Measurements from ENCODE around the gene ETS1.

The ETS1 gene

GRCh38 chr11:128499613-128500253 is 87.6 kb downstream of the ETS1 start:
- DNase-seq = no peak

GRCh38 chr11:128498721-128499245 is 88.6 kb downstream of the ETS1 start:
- no peak for DNase-seq

DNA sequence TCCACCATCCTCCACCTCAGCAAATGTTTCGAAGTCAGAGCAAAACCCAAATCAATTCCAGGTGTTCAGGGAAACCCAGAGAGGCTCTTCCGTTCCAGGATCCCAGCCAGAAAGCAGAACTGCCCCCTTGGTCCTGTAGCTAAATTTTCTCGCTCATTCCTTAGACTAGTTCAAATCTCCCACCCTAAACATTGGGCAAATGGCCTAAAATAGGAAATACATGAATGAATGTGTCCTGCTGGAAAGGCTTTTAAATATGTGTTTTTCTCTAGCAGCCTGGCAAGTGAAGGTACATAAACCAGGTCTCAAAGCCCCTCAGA is 89.6 kb downstream of the ETS1 start:
- DNase-seq = no peak

DNA sequence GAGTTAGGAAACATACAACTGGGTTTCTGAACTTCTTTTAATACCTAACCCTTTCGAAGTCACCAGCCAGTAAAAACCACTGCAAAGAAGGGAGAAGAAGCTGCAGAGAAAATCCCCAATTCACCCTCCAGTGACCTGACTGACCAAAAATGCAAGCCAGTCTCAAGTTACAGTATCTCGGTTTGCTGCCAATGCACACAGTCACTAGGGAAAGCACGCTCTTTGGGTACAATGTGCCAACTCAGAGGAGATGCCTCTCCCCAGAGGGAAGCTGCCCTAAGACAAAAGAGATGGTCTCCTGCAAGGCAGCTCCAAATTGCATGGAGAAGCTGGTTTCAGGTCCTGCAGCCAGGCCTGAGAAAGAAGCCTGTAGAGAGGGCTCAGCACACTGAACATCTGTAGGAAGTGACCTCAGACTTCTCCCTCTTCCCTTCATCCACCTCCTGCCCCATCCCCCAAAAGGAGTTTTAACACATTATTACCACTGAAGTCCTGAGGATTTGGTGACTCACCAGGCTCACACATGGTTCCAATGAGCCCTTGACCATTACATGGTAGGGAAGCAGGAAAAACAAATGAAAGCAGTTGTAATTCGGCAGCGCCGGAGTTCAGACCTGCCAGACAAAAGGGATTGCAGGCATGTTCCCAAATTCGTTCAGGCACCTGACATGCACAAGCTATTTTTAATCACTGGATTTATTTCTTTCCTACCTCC is 90.1 kb downstream of the ETS1 start:
- DNase-seq = no peak

- no peak for DNase-seq
These were observed 90.7 kb downstream of the ETS1 start for GRCh38 chr11:128496692-128497060.

DNA sequence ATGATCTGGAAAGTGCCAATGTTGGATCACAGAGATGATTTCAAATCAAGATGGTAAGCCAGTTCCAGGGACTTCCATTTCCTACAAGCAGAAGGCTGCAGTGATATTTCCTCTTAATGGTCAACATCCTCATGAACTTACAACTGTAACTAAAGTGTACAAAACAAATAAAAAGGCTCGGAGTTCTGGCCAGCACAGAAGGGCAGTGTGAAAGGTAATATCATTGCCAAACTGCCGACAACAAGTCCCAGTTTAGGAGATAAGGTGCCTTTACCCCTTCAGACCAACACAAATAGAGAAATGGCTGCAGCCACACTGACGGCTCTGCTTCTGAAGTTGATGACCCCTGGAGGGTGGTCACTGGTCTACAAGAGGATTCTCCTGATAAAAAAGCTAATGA is 91.1 kb downstream of the ETS1 start:
- no peak for DNase-seq

GRCh38 chr11:128494418-128495332 is 92.7 kb downstream of the ETS1 start:
- DNase-seq = no peak

DNA sequence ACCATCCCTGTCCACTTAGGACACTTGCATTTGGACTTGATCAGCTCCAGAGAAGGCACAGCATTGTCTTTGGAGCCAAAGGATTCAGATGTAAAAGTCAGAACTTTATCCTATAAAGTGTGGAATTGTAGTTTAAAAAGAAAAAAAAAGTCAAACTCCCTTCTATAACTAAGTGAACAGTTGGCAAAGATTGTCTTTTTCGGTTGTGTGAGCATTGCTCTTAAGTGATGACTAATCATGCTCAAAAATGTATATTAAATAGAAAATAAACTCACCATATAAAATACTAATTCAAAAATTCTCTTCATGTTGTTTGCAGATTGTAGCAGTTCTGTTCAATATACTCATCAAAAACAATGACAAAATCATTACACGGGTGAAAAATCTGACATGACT is 93.8 kb downstream of the ETS1 start:
- DNase-seq = no peak

GRCh38 chr11:128492903-128493569 is 94.3 kb downstream of the ETS1 start:
- DNase-seq = no peak

DNA sequence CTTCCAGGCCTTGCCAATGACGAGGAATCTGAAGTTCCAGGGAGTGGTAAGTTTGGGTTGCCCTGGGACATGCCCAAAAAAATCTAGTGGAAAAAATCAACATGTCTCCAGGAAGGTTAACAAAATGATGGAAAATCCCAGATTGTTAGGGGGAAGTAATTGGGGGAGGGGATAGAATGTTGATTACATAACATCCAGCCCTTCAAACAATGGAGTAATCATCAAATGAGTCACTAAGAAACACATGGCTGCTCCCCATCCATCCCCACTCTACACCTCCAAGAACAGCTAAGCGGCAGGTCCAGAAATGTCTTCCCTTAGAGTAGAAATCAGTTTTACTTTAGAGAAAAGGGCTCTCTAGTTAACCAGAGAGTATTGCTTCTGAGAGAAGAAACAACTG is 94.9 kb downstream of the ETS1 start:
- DNase-seq = no peak

- no peak for DNase-seq
These were observed 96.0 kb downstream of the ETS1 start for GRCh38 chr11:128491195-128491936.

DNA sequence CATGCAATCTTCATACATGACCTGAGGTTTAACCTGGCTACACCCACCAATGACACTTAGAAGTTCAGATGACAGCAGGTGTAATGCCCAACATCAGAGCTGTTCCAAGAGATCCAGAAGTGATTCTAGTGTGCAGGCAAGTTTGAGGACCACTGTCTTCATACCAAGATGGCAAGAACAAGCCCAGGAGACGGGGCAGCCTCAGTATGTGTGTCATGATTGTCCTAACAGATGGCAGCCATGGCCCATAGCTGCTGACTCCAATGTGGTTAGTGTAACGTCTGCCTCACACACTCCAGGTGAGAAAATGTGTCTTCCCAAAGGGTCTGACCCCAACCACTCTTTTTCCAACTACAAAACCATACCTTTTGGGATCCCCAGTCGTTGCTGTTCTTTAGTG is 97.3 kb downstream of the ETS1 start:
- no peak for DNase-seq

DNA sequence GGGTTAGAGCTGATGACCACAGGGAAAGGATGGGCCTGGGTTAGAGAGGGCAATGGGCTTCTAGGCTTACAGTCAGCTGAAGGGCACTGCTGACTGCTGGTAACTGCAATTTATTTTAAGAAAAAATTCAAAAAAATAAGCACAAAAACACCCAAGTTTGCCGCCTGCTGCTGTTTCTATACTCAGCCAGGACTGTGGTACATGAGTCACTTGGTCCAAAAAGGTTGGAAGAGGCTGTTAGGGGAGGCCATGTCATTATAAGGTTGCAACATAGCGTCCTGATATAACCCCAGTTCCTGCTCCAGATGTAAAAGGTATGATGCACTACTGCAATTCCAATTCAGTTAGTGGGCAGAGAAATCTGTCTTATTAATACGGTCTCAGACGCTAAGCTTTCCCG is 98.9 kb downstream of the ETS1 start:
- DNase-seq = no peak

GRCh38 chr11:128487978-128488377 is 99.4 kb downstream of the ETS1 start:
- DNase-seq = no peak

- DNase-seq = no peak
These were observed 103.2 kb downstream of the ETS1 start for GRCh38 chr11:128484172-128484571.

- no peak for DNase-seq
These were observed 104.1 kb downstream of the ETS1 start for GRCh38 chr11:128483211-128483788.

DNA sequence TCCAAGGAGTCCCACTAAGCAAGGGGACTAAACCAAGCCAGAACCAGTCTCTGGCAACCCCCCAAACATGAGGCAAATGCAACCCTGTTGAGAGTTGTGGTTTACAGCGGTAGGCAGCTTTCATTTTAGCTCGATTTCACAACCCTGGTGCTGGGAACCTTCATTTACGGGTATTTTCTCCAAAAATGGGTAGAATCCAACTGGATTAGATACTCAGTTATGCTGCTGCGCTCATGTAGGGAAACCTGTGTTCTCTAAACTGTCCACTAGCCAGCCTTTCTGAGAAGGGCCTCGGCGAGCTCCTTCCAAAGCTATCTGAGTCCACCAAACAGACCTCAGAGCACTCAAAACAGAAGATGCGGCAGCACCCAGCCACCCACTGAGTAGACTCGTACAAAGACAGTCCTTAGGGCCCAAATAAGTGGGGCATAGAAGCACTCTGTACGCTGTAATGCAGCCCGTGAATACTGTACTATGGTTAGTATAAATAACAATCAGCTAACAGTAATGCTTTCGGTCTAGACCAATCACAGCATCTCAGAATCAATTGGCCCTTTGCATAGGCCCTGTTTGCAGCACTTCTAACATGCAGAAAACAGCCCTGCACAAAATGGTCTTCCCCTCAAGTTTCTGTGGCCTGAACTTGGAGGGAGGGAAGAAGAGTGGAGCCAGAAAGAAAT is 104.7 kb downstream of the ETS1 start:
- no peak for DNase-seq

DNA sequence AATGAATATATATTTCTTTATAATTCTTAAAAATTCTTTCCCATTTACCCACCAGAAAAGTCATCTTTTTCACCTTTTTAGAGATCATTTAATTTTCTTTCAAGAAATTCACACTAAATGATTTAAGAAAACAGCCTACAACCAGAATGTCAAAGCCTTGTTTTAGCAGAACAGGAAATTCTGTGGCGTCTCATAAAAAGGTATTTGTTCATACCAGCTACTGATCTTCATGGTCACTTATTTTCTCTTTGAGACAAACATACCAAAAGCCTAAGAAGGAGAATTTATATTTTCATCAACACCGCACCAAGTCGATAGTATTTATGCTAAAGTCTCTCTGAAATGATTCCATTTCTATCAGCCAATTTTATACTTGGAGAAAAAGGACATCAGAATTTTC is 105.3 kb downstream of the ETS1 start:
- no peak for DNase-seq

DNA sequence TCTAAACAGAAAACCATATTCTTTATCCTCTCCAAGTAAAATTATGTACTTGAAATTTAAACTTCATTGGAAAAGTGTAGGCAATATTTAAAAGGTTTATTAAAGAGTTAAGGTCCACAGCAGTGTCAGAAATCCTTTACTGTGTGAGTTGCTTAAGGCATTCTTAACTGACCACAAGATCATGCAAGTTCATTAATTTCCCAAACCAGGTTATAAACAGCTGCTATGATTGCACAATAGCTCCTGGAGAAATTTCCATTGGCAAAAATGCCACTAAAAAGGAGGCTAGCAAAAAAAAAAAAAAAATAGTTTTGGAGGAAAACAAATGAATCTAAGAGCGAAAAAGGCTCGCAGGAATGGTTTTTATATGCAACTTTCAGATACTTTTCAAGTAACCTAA is 106.2 kb downstream of the ETS1 start:
- DNase-seq = no peak

DNA sequence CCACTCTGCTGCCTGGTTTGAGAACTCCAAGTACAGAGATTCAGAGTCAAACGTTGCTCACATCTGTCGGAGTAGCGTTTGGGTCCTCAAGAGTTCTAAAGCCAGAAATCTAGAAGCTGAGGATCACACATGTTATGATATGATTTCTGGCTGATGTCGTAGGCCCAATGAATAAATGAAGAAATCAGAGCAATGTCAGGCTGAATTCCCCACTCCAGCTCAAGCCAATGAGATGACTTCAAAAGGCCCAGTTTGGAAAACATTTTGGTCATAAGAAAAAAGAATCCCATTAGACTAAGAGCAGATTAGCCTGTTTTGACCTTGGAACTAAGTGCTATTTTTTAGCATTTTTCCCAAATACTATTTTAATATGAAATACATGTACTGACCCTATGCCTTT is 106.7 kb downstream of the ETS1 start:
- DNase-seq = no peak

- DNase-seq = no peak
These were observed 107.3 kb downstream of the ETS1 start for GRCh38 chr11:128480066-128480465.

- DNase-seq = no peak
These were observed 108.2 kb downstream of the ETS1 start for GRCh38 chr11:128479144-128479543.

Measured in activated CD4-positive, alpha-beta T cell treated with anti-CD3 and anti-CD28 coated beads, Interleukin-2, amount 50 U/mL, for 1 hour (primary cell).